ENCODE measurements around the gene RHOB. TPM values are rescaled to one million over a fixed set of nuclear protein-coding genes. Genes with fewer than 3 reads are reported as not detected.

The RHOB gene
- total and polyA plus RNA-seq, 2 of the 13 experiments (the other 11 are each of a cell fraction or from before 2014, with no cell fraction given): 192 to 268 TPM

GRCh38 chr2:20400306-20400705, 46.6 kb upstream of the RHOB start:
- ChIA-PET POLR2A (interaction anchor here (2.4 kb wide), 1 partner anchor 47 kb away, joined by 8 read pairs; the partner anchor contains the start of gene RHOB), CTCF (ENCODE audit: low intra/inter-chr PET ratio, low total read pairs) (no interaction called here)
- no peaks in the 10 kb centered on the region for H3K36me3 ChIP-seq (replicated peaks in 1 of 2; ENCODE audit: control insufficient read depth in 1 of 2, insufficient read depth in 2 of 2, low read length in 2 of 2)
- BruUV-seq (replicated peaks): no TSS peak
- no peak for DNase-seq (ENCODE audit: low spot score)
- intact Hi-C loops (cut with micrococcal nuclease; ENCODE audit: unreplicated experiment): no loop called here
- no peak overlapping the region for H3K4me3 ChIP-seq (replicated peaks in 1 of 3; ENCODE audit: insufficient read depth in 1 of 3, low read depth in 2 of 3, low read length in 3 of 3)
- H3K4me2 ChIP-seq (ENCODE audit: low read depth, low read length): no peak overlapping the region
- peaks cover 7% of the 10 kb centered on the region for H3K4me1 ChIP-seq (ENCODE audit: insufficient read depth, low read length)
- TF ChIP-seq ATF6 (CRISPR knock-in tag; conservative IDR thresholded peaks at IDR 0.05) (no peak), ADNP (CRISPR knock-in tag; IDR thresholded peaks at IDR 0.05) (no peak), SNRNP70 (IDR thresholded peaks at IDR 0.05; ENCODE audit: low read depth, low read length) (no peak), ZKSCAN1 (IDR thresholded peaks at IDR 0.05; ENCODE audit: low read length) (no peak), ZNF652 (CRISPR knock-in tag; IDR thresholded peaks at IDR 0.05; ENCODE audit: borderline replicate concordance, low read depth) (no peak), SPEN (CRISPR knock-in tag; IDR thresholded peaks at IDR 0.05; ENCODE audit: low read depth) (no peak), KMT2B (CRISPR knock-in tag; IDR thresholded peaks at IDR 0.05) (no peak), MTF1 (CRISPR knock-in tag; IDR thresholded peaks at IDR 0.05) (no peak), RFX3 (CRISPR knock-in tag; IDR thresholded peaks at IDR 0.05) (no peak), NCOA2 (CRISPR knock-in tag; IDR thresholded peaks at IDR 0.05) (no peak), GTF2F1 (IDR thresholded peaks at IDR 0.05; ENCODE audit: low read length) (no peak), FOXC1 (CRISPR knock-in tag; IDR thresholded peaks at IDR 0.05; ENCODE audit: borderline replicate concordance) (no peak), SIN3B (IDR thresholded peaks at IDR 0.05; ENCODE audit: low read length) (no peak), ZNF430 (CRISPR knock-in tag; IDR thresholded peaks at IDR 0.05) (no peak), DPF2 (CRISPR knock-in tag; IDR thresholded peaks at IDR 0.05; ENCODE audit: borderline replicate concordance, low read depth) (no peak)
- no peak for FAIRE-seq
- ATAC-seq: no peak
- no peaks in the 10 kb centered on the region for H4K20me1 ChIP-seq (ENCODE audit: insufficient read depth, low read length)
- H3K27me3 ChIP-seq (ENCODE audit: control insufficient read depth in 1 of 2, insufficient read depth in 2 of 2, low read length in 2 of 2): peaks cover 2 to 38% of the 10 kb centered on the region in 2 experiments
- H3K79me2 ChIP-seq (ENCODE audit: insufficient read depth, low read length): no peaks in the 10 kb centered on the region
- H3K9ac ChIP-seq (ENCODE audit: insufficient read depth, low read depth, low read length): no peak overlapping the region
- WGBS (ENCODE audit: low lambda C conversion rate): 67% methylated on average over 1 of the region's 1 CpG
- in situ Hi-C loops (cut with HindIII; ENCODE audit: extremely low pct_ligation_motif_present, low pct_unique_long_range_greater_than_20kb): no loop called here
- H3K9me3 ChIP-seq (ENCODE audit: low read length): no peaks in the 10 kb centered on the region
- no peak overlapping the region for H3K27ac ChIP-seq (ENCODE audit: extremely low read length, insufficient read depth, low read length)
- no peak overlapping the region for H2AFZ ChIP-seq (ENCODE audit: low read length)
